Measurements from ENCODE around the gene LINC00237.

DNA sequence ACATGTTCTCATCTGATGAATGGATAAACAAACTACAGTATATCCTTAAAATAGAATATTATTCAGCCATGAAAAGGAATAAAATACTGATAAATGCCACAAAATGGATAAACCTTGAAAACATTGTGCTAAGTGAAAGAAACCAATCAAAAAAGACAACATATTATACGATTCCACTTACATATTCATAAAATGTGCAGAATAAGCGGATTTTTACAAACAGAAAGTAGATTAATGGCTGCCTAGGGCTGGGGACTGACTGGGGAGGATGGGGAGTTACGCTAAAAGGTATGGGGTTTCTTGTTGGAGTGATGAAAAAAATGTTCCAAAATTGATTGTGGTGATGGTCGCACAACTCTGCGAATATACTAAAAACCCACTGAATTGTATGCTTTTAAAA lies 49.1 kb upstream of the LINC00237 start:
- TF ChIP-seq, protein P1, sequence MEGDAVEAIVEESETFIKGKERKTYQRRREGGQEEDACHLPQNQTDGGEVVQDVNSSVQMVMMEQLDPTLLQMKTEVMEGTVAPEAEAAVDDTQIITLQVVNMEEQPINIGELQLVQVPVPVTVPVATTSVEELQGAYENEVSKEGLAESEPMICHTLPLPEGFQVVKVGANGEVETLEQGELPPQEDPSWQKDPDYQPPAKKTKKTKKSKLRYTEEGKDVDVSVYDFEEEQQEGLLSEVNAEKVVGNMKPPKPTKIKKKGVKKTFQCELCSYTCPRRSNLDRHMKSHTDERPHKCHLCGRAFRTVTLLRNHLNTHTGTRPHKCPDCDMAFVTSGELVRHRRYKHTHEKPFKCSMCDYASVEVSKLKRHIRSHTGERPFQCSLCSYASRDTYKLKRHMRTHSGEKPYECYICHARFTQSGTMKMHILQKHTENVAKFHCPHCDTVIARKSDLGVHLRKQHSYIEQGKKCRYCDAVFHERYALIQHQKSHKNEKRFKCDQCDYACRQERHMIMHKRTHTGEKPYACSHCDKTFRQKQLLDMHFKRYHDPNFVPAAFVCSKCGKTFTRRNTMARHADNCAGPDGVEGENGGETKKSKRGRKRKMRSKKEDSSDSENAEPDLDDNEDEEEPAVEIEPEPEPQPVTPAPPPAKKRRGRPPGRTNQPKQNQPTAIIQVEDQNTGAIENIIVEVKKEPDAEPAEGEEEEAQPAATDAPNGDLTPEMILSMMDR (IDR thresholded peaks at IDR 0.05): no peak
- no peak for TF ChIP-seq POLR2A (IDR thresholded peaks at IDR 0.05)
